HG02970 (cell line): ENCODE data around the gene CLEC7A.

Experiments
- ATAC-seq: cut with Tn5 transposase; IDR thresholded peaks from one replicate; pipeline ENCODE4 v1.9.1; 2021; ENCODE audit warnings: mild to moderate bottlenecking, moderate library complexity, moderate number of reproducible peaks; ENCODE audit not compliant: unreplicated experiment, low FRiP score

The CLEC7A gene

DNA sequence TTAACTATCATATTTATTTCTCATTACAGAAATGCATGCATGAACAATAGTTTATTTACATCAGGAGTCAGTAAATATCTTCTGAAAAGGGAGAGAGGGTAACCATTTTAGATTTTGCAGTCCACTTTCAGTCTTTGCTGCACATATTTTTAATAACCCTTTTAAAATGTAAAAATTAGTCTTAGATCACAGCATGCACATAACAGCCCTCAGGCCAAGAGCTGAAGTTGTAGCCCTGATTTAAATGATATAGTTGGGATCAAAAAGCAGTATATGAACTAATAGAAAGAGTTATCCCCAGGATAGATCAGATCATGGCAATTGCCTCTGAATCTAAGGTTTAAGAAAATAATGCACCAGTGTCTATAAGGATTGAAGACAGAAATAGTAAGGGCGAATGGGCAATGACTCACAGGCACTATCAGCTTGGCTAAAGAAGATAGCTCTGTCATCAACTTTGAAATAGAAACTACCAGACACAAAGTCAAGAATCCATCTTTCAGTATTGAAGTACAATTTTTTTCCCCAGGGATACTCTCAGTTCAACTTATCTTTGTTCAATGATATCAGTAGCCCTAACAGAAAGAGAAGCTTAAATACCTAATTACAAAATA lies 13.1 kb upstream of the CLEC7A start:
- ATAC-seq: no peak

DNA sequence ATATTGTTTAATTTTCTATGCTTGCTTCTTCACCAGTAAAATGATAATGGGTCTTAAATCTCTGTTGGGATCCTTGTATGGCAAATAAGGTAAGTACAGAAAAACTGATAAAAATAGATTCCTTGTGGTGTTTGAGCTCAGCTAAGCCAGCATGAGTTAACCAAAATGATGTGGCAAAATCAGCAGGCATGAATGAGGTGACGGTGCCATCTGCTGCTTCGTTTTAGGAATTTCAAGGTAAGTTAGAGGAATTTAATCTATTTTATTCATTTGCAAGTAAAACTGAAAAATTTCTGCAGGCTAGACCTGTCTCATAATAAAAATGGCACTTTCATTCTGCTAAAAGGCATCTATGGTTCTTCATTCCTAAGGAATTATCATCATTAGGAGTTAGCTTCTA lies 10.0 kb upstream of the CLEC7A start:
- no peak for ATAC-seq

DNA sequence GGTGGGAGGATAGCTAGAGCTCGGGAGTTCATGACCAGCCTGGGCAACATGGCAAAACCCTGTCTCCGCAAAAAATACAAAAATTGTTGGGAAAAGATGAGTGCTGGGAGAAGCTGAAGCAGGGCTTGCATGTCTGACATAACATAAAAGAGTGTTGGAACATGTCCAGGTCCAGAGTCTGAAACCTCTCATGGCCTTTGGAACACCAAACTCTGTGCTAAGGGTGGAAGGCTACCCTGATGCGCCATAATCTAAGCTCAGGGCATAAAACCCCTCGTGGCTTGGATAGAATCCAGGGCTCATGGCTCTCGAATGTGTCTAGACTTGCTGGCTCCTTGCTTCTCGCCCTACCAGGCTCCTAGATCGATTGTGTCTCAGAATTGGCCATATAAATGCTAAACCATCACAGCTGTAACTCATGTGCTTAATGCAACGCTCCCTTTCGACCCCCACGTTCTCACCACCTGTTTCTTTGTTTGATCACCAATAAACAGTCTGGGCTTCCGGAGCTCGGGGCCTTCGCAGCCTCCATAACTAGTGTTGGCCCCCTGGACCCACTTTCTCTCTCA lies 6.7 kb upstream of the CLEC7A start:
- no peak for ATAC-seq

DNA sequence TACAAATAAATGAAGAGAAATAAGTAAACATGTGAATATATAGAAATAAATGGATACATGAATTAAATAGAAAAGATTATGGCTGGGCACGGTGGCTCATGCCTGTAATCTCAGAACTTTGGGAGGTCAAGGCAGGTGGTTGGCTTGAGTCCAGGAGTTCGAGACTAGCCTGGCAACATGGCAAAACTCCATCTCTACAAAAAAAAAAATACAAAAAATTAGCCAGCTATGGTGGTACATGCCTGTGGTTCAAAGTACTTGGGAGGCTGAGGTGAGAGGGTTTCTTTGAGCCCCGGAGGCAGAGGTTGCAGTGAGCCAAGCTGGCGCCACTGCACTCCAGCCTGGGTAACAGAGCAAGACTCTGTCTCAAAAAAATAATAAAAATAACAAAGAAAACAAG lies 5.1 kb upstream of the CLEC7A start:
- ATAC-seq: no peak

DNA sequence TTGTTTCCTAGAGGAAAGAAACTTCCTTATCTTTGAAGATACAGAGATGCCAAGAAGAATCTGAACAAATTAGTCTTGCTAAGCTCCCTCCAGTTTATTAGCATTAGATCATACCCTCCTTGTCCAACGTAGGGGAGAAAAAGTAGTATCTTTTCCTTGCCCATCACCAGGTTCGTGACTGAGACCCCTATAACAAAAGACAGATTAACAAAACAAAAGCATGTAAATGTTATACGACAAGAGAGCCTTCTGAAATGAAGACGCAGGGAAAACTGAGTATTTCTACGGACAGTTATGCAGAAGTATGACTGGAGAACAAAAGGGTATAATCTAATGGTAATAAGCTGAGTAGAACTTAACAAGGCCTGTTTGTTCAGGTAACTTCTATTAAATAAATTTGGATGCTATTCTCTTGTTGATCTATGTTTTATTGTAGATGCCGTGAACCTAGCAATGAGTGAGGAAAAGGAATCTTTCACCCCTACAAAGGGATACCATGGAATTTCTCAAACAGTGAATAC lies 2.9 kb upstream of the CLEC7A start:
- ATAC-seq: no peak

DNA sequence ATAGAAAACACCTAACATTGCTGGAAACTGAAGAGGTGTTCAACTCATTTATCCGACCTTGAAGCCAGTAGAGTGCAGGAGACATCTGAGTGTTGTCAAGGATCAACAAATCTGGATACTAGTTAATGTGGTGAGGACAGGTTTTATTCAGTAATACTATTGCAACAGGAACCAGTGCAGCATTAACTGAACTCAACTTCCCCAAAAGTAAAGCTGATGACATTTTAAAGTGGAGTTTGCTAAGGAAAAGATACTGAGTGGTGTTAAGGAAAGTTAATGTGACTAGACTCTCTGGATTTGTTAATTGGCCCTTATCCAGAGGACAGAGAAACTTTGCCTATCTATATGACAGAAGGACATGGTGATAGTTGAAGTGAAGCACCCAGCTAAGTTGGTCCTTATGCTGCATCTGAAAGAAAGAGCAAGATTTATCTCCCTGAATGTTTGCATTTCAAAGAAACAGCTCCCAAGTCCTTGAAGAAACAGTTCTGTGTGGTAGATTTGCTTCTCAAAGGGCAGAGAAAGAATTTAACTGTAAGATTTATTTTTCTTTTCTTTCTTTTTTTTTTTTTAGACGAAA lies 1.2 kb upstream of the CLEC7A start:
- ATAC-seq: no peak

DNA sequence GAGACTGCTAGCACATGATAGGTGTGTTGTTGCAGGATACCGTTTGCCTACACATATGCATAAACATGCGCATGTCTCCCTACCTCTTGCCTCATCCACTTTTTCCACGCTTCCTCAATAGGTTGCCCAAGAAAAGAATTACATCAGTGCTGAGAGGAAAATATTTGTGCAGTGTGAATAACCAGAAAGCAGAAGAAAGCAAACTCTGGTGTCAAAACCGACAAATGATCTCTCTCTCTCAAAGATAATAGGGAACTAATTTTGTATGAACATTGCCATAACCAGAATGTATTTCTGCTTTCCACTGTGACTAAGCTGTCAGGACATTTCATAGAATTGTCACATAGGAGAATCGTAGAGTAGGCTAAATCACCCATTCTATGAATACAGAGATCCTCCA lies 1.3 kb downstream of the CLEC7A start:
- ATAC-seq: no peak

DNA sequence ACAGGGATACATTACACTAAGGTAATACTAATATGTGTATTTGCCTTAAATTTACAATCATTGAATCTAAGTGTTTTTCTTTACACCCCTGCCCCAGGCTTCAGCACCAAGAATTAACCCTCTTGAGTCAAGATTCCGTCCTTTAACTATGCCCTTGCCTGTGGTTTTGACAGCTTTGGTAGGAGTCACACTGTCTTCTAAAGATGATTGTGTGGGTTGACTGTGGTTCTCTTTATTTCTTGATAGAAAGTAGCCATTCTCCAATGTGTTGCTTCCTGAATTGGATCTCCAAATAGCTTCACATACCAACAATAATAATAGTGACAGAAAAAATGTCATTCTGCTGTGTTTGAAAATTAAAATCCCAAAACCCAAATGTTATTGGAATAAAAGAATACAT lies 3.6 kb downstream of the CLEC7A start:
- no peak for ATAC-seq

DNA sequence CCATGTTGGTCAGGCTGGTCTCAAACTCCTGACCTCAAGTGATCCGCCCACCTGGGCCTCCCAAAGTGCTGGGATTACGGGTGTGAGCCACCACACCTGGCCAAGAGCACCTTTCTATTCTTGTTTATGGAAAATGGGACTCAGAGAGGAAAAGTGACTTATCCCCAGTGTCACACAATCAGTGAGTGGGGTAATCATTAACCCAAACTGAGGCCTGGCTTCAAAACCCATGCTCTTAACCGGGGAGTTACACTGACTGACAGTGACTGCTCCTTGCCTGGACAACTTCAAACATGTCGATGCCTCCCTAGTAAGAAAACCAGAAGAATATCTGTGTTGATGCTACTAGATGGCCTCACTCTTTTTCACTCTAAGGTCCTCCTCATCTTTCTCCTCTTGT lies 7.3 kb downstream of the CLEC7A start:
- no peak for ATAC-seq

DNA sequence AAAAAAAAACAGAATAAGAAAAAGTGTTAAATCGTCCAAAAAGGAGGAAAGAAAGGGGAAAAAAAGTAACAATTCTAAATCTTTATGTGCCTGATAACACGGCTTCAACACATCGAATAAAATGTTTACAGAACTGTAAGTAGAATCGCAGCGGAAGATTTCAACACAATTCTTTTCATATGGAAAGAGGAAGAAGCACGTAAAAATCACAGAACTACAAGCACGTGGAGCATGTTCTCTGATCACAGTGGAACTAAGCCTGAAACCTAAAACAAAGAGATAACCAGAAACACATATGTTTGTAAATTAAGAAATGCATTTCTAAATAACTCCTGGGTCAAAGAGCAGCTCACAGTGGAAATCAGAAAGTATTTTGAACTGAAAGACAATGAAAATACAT lies 8.7 kb downstream of the CLEC7A start:
- ATAC-seq: no peak

DNA sequence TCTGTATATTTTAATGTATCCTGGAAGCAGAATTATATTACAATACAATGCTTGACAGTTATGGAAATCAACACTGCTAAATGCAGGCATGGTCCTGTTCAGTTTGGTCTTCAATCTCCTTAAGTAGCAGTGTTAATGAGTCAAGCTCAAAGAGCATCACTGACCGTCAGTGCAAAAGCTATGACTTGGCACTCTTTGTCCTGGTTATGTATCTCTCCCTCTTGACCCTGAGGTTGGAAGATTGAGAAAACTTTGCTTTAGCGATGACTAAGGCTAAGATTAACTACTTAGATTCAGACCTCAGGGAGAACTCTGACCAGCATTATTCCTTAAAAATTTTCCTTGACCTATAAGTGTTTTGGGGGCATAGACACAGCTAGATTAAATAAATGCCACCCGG lies 10.9 kb downstream of the CLEC7A start:
- no peak for ATAC-seq

DNA sequence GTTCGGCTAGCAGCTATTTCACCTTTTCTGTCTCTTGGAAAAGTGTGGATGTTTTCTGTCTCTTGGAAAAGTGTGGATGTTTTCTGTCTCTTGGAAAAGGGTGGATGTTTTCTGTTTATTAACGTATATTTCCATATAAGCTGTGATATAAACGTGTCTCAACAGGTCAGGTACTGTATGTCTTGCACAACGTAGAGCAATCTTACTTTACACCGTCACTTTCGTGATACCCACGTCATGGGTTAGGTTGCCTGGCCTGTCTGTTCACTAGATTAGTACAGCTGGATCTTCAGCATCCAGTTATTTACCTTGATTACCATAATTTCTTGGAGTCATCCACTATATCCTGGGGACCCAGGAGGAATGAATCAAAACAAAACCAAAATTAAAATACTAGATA lies 14.1 kb downstream of the CLEC7A start:
- ATAC-seq: no peak

DNA sequence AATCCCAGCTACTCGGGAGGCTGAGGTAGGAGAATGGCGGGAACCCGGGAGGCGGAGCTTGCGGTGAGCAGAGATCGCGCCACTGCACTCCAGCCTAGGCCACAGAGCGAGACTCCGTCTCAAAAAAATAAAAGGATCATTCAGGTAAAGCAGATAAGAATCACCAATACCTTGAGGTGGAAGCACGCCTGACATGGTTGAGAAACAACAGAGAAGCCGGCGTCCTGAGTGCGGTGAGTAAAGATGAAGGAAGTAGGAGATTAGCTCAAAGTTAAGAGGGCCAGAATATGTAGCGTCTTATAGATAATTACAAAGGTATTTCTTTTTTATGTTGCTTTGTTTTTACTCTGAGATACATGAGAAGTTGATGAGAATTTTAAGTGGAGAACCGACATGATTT lies 14.7 kb downstream of the CLEC7A start:
- ATAC-seq: no peak

DNA sequence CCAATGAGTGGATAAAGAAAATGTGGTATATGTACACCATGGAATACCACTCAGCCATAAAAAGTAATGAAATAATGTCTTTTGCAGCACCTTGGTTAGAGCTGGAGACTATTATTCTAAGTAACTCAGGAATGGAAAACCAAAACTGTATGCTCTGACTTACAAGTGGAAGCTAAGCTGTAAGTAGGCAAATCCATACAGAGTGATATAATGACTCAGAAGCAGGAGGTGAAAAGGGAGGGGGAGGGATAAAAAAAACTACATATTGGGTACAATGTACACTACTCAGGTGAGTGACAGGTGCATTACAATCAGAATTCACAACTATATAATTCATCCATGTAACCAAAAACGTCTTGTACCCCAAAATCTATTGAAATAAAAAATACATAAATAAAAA lies 16.1 kb downstream of the CLEC7A start:
- no peak for ATAC-seq

DNA sequence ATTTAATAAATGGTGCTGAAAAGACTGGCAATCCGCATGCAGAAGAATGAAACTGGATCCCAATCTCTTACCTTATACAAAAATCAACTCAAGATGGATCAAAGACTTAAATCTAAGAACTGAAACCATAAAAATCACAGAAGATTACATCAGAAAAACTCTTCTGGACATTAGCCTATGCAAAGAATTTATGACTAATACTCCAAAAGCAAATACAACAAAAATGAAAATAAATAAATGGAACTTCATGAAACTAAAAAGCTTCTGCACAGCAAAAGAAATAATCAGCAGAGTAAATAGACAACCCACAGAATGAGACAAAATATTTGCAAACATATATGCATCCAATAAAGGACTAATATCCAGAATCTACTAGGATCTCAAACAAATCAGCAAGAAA lies 16.9 kb downstream of the CLEC7A start:
- ATAC-seq: no peak

DNA sequence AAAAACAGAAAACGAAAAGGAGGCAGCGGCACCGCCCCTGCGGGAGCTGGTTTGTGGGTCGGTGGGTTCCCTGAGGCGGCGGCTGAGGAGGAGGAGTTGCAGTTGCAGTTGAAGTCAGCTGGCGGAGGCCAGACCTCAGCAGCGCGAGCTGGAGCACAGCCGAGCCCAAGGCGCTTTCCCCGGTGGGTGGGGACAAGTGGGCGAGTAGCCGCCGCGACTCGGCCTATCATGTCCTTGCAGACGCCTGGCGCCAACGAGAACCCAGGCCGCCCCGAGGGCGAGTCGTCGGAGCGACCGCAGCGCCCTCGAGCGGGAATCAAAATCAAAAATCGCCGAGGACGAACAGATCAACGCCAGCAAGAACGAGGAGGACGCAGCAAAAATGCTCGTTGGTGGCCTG lies 18.5 kb downstream of the CLEC7A start:
- no peak for ATAC-seq

DNA sequence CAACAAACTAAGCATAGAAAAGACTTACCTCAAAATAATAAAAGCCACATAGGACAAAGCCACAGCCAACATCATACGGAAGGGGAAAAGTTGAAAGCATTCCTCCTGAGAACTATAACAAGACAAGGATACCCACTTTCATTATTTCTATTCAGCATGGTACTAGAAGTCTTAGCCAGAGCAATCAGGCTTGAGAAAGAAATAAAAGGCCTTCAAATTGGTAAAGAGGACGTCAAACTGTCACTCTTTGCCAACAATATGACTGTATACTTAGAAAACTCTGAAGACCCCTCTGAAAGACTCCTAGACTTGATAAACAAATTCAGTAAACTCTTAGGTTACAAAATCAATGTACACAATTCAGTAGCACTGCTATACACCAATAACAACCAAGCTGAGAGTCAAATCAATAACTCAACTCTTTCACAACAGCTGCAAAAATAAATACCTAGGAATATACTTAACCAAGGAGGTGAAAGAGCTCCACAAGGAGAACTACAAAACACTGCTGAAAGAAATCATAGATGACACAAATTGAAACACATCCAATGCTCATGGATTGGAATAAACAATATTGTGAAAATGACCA lies 19.6 kb downstream of the CLEC7A start:
- ATAC-seq: no peak

DNA sequence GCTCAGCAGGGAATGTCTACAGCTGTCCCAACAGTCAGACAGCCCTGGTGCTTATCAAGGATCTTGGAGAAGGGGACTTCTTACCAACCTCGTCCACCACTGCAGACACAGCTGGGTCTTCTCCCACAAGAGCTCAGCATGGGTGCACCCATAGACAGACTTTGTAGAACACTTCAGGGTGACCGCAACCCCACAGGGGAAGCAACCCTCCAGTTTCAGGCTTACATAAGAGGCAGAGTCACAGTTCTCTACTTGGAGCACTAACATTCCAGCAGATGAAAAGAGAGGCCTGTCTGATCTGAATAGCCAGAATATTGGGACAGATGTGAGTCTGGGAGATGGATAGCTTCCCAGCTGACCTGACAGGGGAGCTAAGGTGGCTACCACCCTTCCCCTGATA lies 27.7 kb downstream of the CLEC7A start:
- ATAC-seq: no peak

DNA sequence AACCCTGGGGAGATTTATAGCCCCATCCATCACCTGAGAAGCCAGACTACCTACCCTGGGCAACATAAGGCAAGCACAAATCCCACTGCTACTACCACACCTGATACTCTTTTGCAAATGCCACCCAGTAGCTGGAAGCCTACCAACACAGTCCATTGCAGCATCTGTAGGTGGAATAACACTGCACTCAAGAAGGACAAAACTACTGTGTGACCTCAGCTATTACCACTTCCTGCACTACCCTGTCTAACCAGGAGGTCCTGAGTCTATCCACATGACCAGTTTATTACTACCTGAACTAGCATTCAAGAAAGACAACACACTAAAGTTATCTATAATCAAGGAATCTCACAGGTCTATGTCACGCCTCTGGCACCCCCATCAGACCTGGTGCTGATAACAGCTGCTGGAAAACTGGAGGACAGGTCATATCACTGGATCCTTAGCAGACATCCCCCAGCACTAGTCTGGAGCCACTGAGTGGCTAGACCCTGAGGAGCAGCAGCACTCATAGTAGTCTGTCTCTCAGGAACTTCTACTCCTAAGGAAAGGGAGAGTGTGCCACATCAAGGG lies 28.3 kb downstream of the CLEC7A start:
- no peak for ATAC-seq

DNA sequence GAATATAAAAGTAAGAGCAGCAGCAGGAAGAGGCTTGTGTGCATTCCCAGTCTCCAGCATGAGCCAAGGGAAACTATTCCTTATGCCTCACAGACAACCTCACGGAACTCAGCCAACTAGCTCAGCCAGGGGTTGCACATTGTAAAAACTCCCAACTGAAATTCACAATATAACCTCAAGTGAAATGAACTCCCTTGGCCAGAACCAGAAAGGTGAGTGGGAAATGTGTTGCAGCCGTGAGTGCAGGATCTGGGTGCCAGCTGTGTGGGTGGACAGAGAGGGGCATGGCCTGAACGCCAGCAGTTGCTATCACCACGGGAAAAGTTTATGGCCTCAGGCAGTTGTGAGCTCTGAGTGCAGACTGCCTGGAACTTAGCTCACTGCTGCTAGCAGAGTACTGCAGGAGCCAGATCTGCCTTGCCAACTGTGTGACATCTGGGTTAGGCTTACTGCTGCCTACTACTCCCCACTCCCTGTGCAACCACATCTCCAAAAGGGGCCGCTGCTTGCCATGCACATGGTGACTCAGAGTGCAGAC lies 28.9 kb downstream of the CLEC7A start:
- ATAC-seq: no peak

DNA sequence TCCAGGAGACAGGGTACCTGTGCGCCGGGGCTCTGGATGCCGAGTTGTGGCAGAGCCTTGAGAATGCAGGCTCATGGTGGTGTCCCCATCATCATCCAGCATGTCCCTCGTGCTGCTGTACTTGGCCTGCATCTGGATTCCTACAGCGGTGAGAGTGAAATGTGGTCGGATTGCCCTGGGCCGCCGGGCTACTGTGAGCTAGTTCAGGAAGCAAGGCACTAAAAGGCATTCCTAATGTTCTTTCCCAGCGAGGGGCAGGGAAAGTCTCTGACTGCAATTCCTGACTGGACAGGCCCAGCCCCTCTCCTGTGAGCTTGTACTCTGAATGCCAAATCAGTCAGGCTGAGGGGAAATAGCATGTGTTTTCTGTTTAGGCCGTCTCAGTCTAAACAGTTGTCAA lies 31.2 kb downstream of the CLEC7A start, which contains the start of gene CLEC1A:
Gene CLEC1A (minus strand): TSS at position 195 of the 400 bp plus-strand sequence. CDS start 63 bp downstream, at position 132.
- no peak for ATAC-seq
